Ishikawa (cell line): Measurements from ENCODE around the gene SEC16A.

Source experiments
- CEBPB ChIP-seq: IDR thresholded peaks from 2 replicates; pipeline ENCODE4 v1.6.1; 2012
- CREB1 ChIP-seq: IDR thresholded peaks from 2 replicates; pipeline ENCODE4 v1.6.1; 2012; ENCODE audit warnings: low read depth
- EGR1 ChIP-seq: IDR thresholded peaks from 2 replicates; pipeline ENCODE4 v1.6.1; 2012
- EP300 ChIP-seq: IDR thresholded peaks from 2 replicates; pipeline ENCODE4 v1.6.1; 2012; ENCODE audit warnings: borderline replicate concordance
- FOXM1 ChIP-seq: IDR thresholded peaks from 2 replicates; pipeline ENCODE4 v1.6.1; 2012; ENCODE audit warnings: low read depth, borderline replicate concordance
- NFIC ChIP-seq: IDR thresholded peaks from 2 replicates; pipeline ENCODE4 v1.6.1; 2012
- RAD21 ChIP-seq: IDR thresholded peaks from 2 replicates; pipeline ENCODE4 v1.6.1; 2012; ENCODE audit warnings: low read depth
- TAF1 ChIP-seq: IDR thresholded peaks from 2 replicates; pipeline ENCODE4 v1.6.1; 2012; ENCODE audit warnings: low read depth, mild to moderate bottlenecking
- TCF12 ChIP-seq: IDR thresholded peaks from 2 replicates; pipeline ENCODE4 v1.6.1; 2012; ENCODE audit warnings: low read depth
- TEAD4 ChIP-seq: IDR thresholded peaks from 2 replicates; pipeline ENCODE4 v1.6.1; 2012
- YY1 ChIP-seq: IDR thresholded peaks from 2 replicates; pipeline ENCODE4 v1.6.1; 2012; ENCODE audit warnings: low read depth
- ZBTB7A ChIP-seq: IDR thresholded peaks from 2 replicates; pipeline ENCODE4 v1.6.1; 2012; ENCODE audit warnings: low read depth
- TF ChIP-seq, protein P1 (sequence below): IDR thresholded peaks from 2 replicates; pipeline ENCODE4 v1.6.1; 2012; ENCODE audit warnings: low read depth, mild to moderate bottlenecking
- TF ChIP-seq, protein P2 (sequence below): IDR thresholded peaks from 2 replicates; pipeline ENCODE4 v1.6.1; 2012

DNA sequence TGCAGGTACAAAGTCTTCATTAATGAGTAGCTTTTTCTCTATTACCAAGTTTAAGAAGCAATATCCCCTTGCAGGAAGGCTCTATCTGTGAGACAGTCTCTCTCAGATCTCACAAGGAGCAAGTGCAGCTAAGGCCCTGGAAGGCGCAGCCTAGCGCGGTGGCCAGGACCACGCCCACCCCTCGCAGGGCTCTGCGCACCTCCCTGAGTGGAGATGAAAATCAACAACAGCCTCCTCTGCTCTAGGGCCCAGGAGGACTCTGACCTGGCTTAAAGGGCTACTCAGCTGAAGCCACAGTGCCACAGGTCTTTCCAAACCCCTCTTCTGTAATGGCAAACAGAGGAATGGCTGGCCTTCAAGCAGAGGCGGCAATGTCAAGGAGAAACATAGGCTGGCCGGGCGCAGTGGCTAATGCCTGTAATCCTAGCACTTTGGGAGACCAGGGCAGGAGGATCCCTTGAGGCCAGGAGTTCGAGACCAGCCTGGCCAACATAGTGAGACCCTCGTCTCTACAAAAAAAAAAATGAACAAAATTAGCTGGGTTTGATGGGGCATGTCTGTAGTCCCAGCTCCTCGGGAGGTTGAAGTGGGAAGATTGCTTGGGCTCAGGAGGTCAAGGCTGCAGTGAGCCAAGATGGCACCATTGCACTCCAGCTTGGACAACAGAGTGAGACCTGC lies 11.9 kb downstream of the SEC16A start:
- TF ChIP-seq EGR1 (no peak), RAD21 (no peak), EP300 (no peak), CEBPB (no peak), YY1 (no peak), TAF1 (no peak), ZBTB7A (no peak), CREB1 (no peak), TCF12 (no peak), NFIC (no peak), TEAD4 (no peak), FOXM1 (no peak)
- TF ChIP-seq, protein P1, sequence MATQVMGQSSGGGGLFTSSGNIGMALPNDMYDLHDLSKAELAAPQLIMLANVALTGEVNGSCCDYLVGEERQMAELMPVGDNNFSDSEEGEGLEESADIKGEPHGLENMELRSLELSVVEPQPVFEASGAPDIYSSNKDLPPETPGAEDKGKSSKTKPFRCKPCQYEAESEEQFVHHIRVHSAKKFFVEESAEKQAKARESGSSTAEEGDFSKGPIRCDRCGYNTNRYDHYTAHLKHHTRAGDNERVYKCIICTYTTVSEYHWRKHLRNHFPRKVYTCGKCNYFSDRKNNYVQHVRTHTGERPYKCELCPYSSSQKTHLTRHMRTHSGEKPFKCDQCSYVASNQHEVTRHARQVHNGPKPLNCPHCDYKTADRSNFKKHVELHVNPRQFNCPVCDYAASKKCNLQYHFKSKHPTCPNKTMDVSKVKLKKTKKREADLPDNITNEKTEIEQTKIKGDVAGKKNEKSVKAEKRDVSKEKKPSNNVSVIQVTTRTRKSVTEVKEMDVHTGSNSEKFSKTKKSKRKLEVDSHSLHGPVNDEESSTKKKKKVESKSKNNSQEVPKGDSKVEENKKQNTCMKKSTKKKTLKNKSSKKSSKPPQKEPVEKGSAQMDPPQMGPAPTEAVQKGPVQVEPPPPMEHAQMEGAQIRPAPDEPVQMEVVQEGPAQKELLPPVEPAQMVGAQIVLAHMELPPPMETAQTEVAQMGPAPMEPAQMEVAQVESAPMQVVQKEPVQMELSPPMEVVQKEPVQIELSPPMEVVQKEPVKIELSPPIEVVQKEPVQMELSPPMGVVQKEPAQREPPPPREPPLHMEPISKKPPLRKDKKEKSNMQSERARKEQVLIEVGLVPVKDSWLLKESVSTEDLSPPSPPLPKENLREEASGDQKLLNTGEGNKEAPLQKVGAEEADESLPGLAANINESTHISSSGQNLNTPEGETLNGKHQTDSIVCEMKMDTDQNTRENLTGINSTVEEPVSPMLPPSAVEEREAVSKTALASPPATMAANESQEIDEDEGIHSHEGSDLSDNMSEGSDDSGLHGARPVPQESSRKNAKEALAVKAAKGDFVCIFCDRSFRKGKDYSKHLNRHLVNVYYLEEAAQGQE: no peak
- TF ChIP-seq, protein P2, sequence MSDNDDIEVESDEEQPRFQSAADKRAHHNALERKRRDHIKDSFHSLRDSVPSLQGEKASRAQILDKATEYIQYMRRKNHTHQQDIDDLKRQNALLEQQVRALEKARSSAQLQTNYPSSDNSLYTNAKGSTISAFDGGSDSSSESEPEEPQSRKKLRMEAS: no peak
